K562 (cell line): ENCODE results near the gene CYSRT1. TPM values are rescaled to one million over a fixed set of nuclear protein-coding genes. Genes with fewer than 3 reads are reported as not detected.

Experiments used
- BHLHE40 ChIP-seq: IDR thresholded peaks from 2 replicates; pipeline ENCODE4 v1.6.1; 2011; ENCODE audit warnings: low read length, improper control_type of control experiment
- HNRNPH1 ChIP-seq: fragments of 200-400 bp; formaldehyde crosslinking; optimal IDR thresholded peaks from 2 replicates; pipeline ENCODE3; 2017; ENCODE audit warnings: low read depth, mild to moderate bottlenecking, low read length, moderate library complexity
- MAFF ChIP-seq: IDR thresholded peaks from 2 replicates; pipeline ENCODE4 v1.6.1; 2012; ENCODE audit warnings: low read length, improper control_type of control experiment
- RBM14 ChIP-seq: fragments of 200-400 bp; formaldehyde crosslinking; IDR thresholded peaks from 2 replicates; pipeline ENCODE4 v1.6.1; 2018; ENCODE audit warnings: low read depth, mild to moderate bottlenecking, low read length, moderate library complexity, borderline replicate concordance; ENCODE audit not compliant: insufficient read depth
- RBM22 ChIP-seq: fragments of 200-400 bp; formaldehyde crosslinking; IDR thresholded peaks from 2 replicates; pipeline ENCODE4 v1.6.1; 2018; ENCODE audit warnings: low read length, low read depth; ENCODE audit not compliant: poor library complexity, severe bottlenecking
- RBM39 ChIP-seq: fragments of 200-400 bp; formaldehyde crosslinking; optimal IDR thresholded peaks from 2 replicates; pipeline ENCODE3; 2018; ENCODE audit warnings: low read depth, low read length
- TCF3 ChIP-seq: sonication (generic); formaldehyde crosslinking; IDR thresholded peaks from 2 replicates; pipeline ENCODE4 v1.4.0; 2020; ENCODE audit warnings: mild to moderate bottlenecking, missing genetic modification reagents
- TEAD4 ChIP-seq, 2 experiments: sonication (generic) in 1 of 2; formaldehyde crosslinking in 1 of 2; IDR thresholded peaks; 2 replicates each; pipeline versions ENCODE4 v1.6.1 to v1.8.0; 2012 to 2022; ENCODE audit warnings: borderline replicate concordance in 1 of 2, inconsistent platforms in 1 of 2, low read length in 1 of 2, mild to moderate bottlenecking in 1 of 2, missing genetic modification reagents in 1 of 2
- ZNF143 ChIP-seq: sonication (generic); formaldehyde crosslinking; IDR thresholded peaks from 2 replicates; pipeline ENCODE4 v1.9.0; 2022; ENCODE audit warnings: mild to moderate bottlenecking, missing genetic modification reagents
- polyA plus RNA-seq, 8 experiments: library from polyadenylated mRNA; depleted of rRNA in 4 of 8; stranded (reverse) in 5 of 8; unstranded in 3 of 8; fragments of >200 nt; fragmentation: Nextera tagmentation in 2 of 8; fragmentation: Illumina TruSeq in 1 of 8; extraction: Ambion mirVana in 2 of 8; extraction: Trizol in 1 of 8; gene quantifications; 2 replicates each; pipeline versions ENCODE4 v1.2.1 to v1.2.3, GENCODE V29; 2011 to 2014; ENCODE audit warnings: inconsistent platforms in 1 of 8, missing spikeins in 1 of 8
- total RNA-seq, 7 experiments: library from RNA; depleted of rRNA in 6 of 7; stranded (reverse); fragments of >200 nt in 6 of 7; fragmentation: Illumina TruSeq in 2 of 7; extraction: Trizol in 2 of 7; gene quantifications; 2 replicates each; pipeline versions ENCODE4 v1.2.1 to v1.2.3, GENCODE V29; 2011 to 2021; ENCODE audit warnings: low replicate concordance in 1 of 7
- TF ChIP-seq, protein P1 (sequence below), 2 experiments: fragments of 200-800 bp in 1 of 2; sonication (Bioruptor generic) in 1 of 2; sonication (generic) in 1 of 2; formaldehyde crosslinking in 1 of 2; IDR thresholded peaks in 1 of 2; conservative IDR thresholded peaks in 1 of 2; 2 replicates each; pipeline versions ENCODE4 v1.5.0 to v1.6.1; 2016 to 2020; ENCODE audit warnings: missing compliant biosample characterization in 1 of 2, missing genetic modification characterization in 1 of 2, missing genetic modification reagents in 1 of 2
- TF ChIP-seq, protein P2 (sequence below): fragments of 250-450 bp; sonication (Bioruptor Pico); IDR thresholded peaks from 2 replicates; pipeline ENCODE4 v1.5.0; 2020; ENCODE audit warnings: mild to moderate bottlenecking, borderline replicate concordance
- TF ChIP-seq, protein P3 (sequence below), 3 experiments: fragments of 200-800 bp in 1 of 3; sonication (Bioruptor generic) in 1 of 3; sonication (generic) in 1 of 3; formaldehyde crosslinking in 1 of 3; IDR thresholded peaks; 2 replicates each; pipeline versions ENCODE4 v1.6.1 to v1.8.0; 2016 to 2022; ENCODE audit warnings: mild to moderate bottlenecking in 2 of 3, missing compliant biosample characterization in 2 of 3, missing genetic modification characterization in 2 of 3, missing genetic modification reagents in 1 of 3
- TF ChIP-seq, protein P4 (sequence below), 2 experiments: fragments of 450-650 bp; IDR thresholded peaks; 2 replicates each; pipeline ENCODE4 v1.6.1; 2016

Gene CYSRT1
- total and polyA plus RNA-seq, 9 of the 15 experiments (the other 6 are each of a cell fraction or from before 2014, with no cell fraction given) = 0.04 to 1.4 (median 0.42) TPM; not detected in 3

DNA sequence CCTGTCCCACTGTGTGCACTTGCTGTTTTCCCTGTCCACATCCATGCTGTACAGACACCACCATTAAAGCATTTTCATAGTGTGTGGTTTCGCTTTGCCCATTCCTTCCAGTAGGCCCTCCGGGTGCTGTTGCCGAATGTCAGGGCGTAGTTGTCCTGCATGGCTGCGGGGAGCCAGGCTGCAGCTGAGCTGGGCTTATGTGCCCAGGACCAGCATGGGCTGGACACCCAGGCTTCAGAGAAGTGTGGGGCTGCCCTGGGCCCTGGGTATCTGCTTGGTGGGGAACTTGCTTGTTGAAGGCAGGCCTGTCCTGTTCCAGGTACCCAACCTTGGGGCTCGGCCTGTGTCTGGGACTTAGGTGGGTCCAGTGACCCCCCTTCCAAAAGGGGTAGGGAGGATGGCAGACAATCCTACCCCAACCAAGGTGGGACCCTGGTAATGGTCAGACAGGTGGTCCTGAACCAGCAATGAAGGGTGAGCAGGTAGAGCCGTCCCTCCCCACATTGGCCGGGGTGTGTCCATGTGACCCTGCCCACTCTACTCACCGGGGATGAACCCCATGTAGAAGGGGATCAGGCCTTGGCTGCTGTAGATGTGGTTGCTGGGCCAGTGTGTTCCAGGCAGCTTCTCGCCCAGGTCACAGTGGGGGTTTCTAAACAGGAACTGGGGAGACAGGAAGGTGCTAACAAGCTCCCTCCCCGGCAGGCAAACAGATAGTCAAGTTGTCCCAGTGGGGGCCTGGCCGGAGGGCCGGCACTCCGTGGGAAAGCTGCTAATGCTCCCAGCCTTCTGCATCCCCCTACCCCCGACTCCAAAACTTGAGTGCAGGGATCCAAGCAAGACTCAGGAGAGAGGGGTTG lies 18.9 kb downstream of the CYSRT1 start (continued):
- TF ChIP-seq BHLHE40 = no peak
- TF ChIP-seq, protein P1, sequence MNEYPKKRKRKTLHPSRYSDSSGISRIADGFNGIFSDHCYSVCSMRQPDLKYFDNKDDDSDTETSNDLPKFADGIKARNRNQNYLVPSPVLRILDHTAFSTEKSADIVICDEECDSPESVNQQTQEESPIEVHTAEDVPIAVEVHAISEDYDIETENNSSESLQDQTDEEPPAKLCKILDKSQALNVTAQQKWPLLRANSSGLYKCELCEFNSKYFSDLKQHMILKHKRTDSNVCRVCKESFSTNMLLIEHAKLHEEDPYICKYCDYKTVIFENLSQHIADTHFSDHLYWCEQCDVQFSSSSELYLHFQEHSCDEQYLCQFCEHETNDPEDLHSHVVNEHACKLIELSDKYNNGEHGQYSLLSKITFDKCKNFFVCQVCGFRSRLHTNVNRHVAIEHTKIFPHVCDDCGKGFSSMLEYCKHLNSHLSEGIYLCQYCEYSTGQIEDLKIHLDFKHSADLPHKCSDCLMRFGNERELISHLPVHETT (CRISPR knock-in tag; conservative IDR thresholded peaks at IDR 0.05 in 1 of 2, IDR thresholded peaks at IDR 0.05 in 1 of 2) = no peak
- no peak for TF ChIP-seq HNRNPH1
- TF ChIP-seq, protein P2, sequence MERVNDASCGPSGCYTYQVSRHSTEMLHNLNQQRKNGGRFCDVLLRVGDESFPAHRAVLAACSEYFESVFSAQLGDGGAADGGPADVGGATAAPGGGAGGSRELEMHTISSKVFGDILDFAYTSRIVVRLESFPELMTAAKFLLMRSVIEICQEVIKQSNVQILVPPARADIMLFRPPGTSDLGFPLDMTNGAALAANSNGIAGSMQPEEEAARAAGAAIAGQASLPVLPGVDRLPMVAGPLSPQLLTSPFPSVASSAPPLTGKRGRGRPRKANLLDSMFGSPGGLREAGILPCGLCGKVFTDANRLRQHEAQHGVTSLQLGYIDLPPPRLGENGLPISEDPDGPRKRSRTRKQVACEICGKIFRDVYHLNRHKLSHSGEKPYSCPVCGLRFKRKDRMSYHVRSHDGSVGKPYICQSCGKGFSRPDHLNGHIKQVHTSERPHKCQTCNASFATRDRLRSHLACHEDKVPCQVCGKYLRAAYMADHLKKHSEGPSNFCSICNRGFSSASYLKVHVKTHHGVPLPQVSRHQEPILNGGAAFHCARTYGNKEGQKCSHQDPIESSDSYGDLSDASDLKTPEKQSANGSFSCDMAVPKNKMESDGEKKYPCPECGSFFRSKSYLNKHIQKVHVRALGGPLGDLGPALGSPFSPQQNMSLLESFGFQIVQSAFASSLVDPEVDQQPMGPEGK = no peak; the same call in 1 of the 2 replicates
- TF ChIP-seq, protein P3, sequence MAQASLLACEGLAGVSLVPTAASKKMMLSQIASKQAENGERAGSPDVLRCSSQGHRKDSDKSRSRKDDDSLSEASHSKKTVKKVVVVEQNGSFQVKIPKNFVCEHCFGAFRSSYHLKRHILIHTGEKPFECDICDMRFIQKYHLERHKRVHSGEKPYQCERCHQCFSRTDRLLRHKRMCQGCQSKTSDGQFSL (CRISPR knock-in tag; IDR thresholded peaks at IDR 0.05) = no peak
- TF ChIP-seq, protein P3 (tag; IDR thresholded peaks at IDR 0.05) = no peak
- no peak; the same call in none of the 2 replicates for TF ChIP-seq TEAD4 (IDR thresholded peaks at IDR 0.05; ENCODE audit: low read length)
- TF ChIP-seq TEAD4 (CRISPR knock-in tag; IDR thresholded peaks at IDR 0.05; ENCODE audit: borderline replicate concordance) = 0 out of 2 replicates have a peak, but pooled peaks have one; percentile 54
- TF ChIP-seq ZNF143 (CRISPR knock-in tag) = no peak
- peak; percentile 73 for TF ChIP-seq RBM22
- no peak for TF ChIP-seq RBM14
- no peak for TF ChIP-seq TCF3
- no peak for TF ChIP-seq RBM39
- TF ChIP-seq MAFF = no peak
- TF ChIP-seq, protein P4, sequence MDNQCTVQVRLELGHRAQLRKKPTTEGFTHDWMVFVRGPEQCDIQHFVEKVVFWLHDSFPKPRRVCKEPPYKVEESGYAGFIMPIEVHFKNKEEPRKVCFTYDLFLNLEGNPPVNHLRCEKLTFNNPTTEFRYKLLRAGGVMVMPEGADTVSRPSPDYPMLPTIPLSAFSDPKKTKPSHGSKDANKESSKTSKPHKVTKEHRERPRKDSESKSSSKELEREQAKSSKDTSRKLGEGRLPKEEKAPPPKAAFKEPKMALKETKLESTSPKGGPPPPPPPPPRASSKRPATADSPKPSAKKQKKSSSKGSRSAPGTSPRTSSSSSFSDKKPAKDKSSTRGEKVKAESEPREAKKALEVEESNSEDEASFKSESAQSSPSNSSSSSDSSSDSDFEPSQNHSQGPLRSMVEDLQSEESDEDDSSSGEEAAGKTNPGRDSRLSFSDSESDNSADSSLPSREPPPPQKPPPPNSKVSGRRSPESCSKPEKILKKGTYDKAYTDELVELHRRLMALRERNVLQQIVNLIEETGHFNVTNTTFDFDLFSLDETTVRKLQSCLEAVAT (IDR thresholded peaks at IDR 0.05) = 0 out of 4 replicates have a peak, but pooled peaks of 1 of the 2 experiments have one; percentile 7
